Measurements from ENCODE around the gene EPSTI1.
"Not testable (repeated sequence)": the region's sequence is repeated elsewhere in the genome, so short reads cannot be mapped to it uniquely, and the experiment has no call there.

The EPSTI1 gene

GRCh38 chr13:42893214-42893671, 98.8 kb downstream of the EPSTI1 start:
- DNase-seq (ENCODE audit: low spot score) = no peak

- no peak for DNase-seq (ENCODE audit: low spot score)
Observed at GRCh38 chr13:42892760-42893159, 99.3 kb downstream of the EPSTI1 start.

DNA sequence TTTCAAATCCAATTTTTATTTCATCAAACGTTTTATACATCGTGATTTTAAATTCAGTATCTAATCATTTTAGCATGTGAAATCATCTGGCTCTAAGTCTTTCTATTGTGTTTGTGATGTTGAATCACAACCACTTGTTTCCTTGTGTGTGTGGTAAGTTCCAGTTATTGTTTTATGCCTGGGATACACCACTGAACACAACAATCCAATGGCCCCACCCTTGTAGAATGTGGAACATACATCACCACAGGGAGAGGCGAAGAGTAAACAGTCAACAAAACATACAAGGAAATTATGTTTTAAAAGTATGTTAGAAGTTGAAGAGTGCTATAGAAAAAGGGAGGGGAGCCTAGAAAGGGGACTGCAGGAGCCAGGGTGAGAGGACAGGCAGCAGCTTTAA, 100.5 kb downstream of the EPSTI1 start:
- no peak for DNase-seq (ENCODE audit: low spot score)

GRCh38 chr13:42885325-42885724, 106.7 kb downstream of the EPSTI1 start:
- no peak for DNase-seq (ENCODE audit: low spot score)

DNA sequence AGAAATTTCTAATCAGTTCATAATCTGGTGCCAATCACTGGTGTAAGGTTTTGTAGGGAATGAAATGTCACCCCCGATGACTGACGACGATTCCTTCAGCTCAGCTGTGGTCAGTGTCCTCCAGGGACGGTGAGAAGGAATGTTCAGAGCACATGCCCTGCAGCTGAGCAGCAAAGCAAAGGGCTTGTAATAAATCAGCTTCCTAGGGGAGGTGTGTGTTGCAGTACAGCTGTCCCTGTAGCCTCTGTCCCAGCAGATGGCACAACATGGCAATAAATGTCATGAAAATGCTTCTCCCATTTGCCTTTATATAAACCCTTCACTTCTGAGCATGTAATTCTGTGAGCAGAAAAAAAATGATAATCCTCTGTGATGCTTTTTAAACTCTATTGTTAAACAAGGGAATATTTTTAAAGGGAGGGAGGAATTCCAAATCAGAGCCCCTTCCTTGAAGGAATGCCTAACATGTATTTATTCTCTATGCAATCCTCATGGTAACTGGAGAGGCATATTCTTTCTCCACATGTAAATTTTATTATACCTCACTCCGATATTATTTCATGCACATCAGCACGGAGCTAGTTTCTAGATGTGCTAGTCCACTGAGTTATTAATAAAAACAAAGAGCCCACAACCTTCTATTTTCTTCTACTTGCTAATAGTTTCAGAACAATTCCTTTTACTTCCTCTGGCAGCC, 108.1 kb downstream of the EPSTI1 start:
- peak; percentile 16 for DNase-seq (ENCODE audit: low spot score)

DNA sequence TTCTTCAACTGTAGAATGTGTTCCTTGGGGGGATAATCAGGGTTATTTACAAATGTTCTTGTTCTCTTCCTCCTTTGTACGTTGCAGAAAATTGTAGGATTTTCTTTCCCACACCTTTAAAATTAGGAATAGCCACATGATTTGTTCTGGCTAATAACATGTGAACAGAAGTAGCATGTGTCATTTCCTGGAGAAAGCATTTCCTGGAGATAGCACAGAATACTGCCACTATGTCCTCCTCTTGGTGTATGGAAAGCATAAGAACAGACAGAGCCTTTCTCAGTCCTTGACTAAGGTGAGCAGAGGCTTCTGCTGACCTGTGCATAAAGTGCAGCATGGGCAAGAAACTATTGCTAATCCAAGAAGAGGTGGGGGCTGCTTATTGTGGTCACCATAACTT, 108.9 kb downstream of the EPSTI1 start:
- no peak for DNase-seq (ENCODE audit: low spot score)

DNA sequence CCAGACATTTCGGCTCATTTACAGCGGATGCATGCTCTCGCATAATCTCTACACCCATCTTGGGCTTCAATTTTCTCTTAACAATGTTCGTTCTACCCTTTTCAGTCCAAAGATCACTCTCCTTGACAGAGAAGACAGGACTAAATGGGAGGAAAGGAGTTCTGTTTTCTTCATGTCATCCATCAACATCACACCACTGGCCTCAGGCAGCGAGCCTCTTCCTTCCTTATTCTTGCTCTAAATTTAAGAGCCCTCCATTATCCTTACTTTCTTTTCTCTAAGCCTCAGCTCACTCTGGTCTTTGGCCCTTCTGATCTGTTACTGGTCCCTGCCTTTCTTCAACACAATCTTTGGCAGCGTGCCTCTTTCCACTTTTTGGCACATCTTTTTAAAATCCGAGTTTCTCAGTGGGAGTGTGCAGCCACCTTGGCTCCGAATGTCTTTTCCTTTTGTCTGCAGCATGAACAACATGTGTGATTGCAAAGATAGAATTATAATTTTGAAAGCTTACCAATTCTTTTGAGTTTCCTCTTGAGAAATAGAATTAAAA, 111.9 kb downstream of the EPSTI1 start:
- DNase-seq (ENCODE audit: low spot score) = no peak

DNA sequence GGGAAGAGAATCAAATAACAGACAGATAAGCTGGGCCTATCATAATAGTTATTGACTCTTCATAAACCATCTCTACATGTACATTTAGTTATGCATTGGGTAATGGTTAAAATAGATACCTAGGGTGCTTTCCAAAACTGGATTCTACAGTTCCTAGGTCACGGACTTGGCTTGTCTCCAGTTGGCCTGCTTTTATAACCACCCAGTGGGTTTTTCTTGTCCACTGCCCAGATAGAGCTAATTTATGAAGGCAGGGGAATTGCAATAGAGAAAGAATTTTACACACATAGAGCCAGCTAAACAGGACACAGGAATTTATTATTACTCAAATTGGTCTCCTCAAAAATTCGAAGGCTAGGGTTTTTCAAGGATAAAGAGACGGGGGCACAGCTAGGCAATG, 113.3 kb downstream of the EPSTI1 start:
- DNase-seq (ENCODE audit: low spot score) = no peak

- DNase-seq (ENCODE audit: low spot score) = no peak
Observed at GRCh38 chr13:42876887-42877545, 115.0 kb downstream of the EPSTI1 start.

DNA sequence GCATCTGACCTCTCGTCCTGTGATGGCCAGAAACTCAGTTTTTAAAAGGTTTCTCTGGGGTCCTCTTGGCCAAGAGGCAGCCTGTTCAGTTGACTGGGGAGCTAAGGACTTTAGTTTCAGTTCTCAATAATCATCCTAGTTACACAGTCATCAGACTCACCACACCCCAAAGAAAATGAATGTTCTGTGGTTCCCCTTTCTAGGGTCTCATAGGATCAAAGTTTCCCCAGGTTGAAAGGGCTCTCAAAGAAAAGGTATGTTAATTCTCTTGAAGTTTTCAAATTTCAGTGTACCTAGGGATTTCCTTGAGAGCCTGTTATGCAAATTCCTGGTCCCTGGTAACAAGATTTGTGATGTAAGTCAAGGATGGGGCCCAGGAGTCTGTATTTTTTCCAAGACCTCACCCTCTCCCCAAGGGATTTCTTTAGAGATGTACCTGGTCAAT, 115.7 kb downstream of the EPSTI1 start:
- DNase-seq (ENCODE audit: low spot score) = no peak

DNA sequence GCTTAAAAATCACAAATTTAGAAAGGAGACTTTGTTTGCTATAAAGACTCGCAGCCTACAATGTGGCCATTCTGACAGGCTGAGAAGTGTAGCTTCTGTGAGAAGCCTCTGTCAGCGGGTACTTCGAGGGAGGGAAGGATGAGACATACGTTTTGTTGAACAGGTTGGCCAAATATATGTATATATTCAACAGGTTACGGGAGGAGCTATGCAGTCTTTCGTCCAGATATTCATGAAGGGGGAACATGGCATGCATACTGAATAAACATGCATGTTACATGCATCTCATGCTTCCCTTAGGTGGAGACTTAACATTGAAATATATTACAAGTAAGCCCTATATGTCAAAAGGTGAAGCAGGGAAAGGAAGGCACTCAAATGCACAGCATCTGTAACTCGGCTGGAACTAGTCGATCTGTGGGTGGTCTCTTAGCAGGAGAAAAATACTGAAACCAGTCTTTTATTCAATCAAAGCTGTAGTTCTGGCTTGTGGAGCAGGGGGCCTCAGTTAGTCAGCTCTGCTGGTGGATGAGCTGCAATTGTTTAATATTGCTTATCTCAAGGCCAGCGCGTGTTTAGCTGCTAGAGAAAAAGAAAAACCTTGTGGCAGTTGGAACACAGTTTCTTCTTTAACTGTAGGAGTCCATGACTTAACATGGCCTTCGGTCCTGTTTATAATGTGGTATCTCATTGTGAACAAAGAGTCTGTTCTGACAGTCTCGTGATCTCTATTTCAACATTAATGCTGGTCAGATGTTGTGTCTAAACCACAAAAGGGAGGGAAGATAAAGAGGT, 116.4 kb downstream of the EPSTI1 start:
- DNase-seq (ENCODE audit: low spot score) = no peak

DNA sequence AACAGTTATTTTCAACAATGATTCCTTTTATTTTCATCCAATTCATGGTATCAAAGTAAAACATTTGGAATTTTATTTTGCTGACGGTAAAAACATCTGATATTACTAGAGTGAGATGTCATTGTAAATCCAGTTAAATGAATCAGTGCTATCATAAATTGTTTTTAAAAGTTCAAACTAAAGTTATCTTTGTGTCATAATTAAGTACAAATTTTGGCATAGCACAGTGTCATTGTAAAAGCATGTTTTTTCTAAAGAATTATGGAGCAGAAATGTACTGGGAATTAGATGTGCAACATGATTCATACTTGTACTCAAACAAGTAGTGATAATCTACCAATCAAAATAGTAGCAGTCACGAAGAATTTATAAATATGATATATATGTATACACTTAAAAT, 117.8 kb downstream of the EPSTI1 start:
- no peak for DNase-seq (ENCODE audit: low spot score)

DNA sequence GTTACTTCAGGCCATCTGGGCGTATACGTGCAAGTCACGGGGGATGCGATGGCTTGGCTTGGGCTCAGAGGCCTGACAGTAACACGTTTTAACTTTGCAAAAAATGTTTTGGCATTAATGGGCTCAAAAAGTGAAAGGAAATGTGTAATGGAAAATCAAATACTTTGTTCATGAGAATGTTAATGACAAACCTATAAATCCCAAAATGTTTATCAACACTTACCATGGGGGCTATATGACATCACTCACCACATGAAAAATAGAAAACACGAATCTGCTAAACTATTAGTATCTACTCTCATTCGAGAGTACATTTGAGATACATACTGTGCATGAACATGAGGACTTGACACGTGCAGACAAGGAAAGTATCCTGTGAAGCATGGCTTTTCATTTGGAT, 119.0 kb downstream of the EPSTI1 start:
- no peak for DNase-seq (ENCODE audit: low spot score)

- no peak for DNase-seq (ENCODE audit: low spot score)
Observed at GRCh38 chr13:42867232-42867631, 124.8 kb downstream of the EPSTI1 start.

DNA sequence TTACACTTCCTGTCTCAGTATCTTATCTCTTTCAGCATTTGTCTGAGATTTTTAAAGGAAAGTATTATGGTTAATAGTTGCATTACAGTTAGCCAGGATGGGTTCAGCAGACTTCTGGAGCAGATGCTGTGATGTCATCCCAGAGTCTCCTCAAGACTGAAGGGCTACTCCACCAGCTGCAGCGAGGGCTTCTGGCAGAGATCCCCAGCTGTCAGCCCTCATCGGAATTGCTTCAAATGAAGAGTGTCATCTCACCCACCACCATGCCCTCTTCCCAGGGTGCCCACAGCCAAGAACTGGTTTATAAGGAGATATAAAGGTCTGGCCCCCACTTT, 126.3 kb downstream of the EPSTI1 start:
- no peak for DNase-seq (ENCODE audit: low spot score)

GRCh38 chr13:42864952-42865767, 126.9 kb downstream of the EPSTI1 start:
- DNase-seq (ENCODE audit: low spot score) = no peak

DNA sequence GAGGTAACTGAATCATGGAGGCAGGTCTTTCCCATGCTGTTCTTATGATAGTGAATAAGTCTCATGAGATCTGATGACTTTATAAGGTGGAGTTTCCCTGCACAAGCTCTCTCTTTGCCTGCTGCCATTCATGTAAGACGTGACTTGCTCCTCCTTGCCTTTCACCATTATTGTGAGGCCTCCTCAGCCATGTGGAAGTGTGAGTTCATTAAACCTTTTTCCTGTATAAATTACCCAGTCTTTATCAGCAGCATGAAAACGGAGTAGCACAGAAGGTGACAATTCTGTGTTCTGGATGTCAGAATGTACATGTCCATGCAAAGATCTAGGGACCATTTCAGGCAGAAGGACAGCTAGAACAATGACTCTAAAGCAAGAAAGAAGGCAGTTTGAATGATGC, 129.7 kb downstream of the EPSTI1 start:
- not testable (repeated sequence) for DNase-seq (ENCODE audit: low spot score)

GRCh38 chr13:42860485-42860884, 131.6 kb downstream of the EPSTI1 start:
- DNase-seq (ENCODE audit: low spot score) = no peak

GRCh38 chr13:42859760-42860159, 132.3 kb downstream of the EPSTI1 start:
- no peak for DNase-seq (ENCODE audit: low spot score)

GRCh38 chr13:42855410-42855809, 136.6 kb downstream of the EPSTI1 start:
- DNase-seq (ENCODE audit: low spot score) = no peak

- no peak for DNase-seq (ENCODE audit: low spot score)
Observed at GRCh38 chr13:42852136-42852535, 139.9 kb downstream of the EPSTI1 start.

GRCh38 chr13:42849200-42849599, 142.8 kb downstream of the EPSTI1 start:
- no peak for DNase-seq (ENCODE audit: low spot score)
